K562 (cell line): ENCODE data around the gene ZNF213. TPM values are rescaled to one million over a fixed set of nuclear protein-coding genes. Genes with fewer than 3 reads are reported as not detected.

Experiments
- ASH1L ChIP-seq: fragments of 450-650 bp; IDR thresholded peaks from 2 replicates; pipeline ENCODE4 v1.6.1; 2018; ENCODE audit warnings: borderline replicate concordance, mild to moderate bottlenecking, low read depth; ENCODE audit not compliant: partially characterized antibody
- BHLHE40 ChIP-seq: IDR thresholded peaks from 2 replicates; pipeline ENCODE4 v1.6.1; 2011; ENCODE audit warnings: low read length, improper control_type of control experiment
- COPS2 ChIP-seq: fragments of 450-650 bp; conservative IDR thresholded peaks from 2 replicates; pipeline ENCODE4 v1.6.1; 2016; ENCODE audit warnings: mild to moderate bottlenecking, moderate library complexity
- CSDE1 ChIP-seq, 2 experiments: fragments of 450-650 bp; IDR thresholded peaks; 2 replicates each; pipeline ENCODE4 v1.6.1; 2016; ENCODE audit warnings: mild to moderate bottlenecking in 1 of 2
- ELF2 ChIP-seq: fragments of 250-450 bp; sonication (Bioruptor Pico); IDR thresholded peaks from 2 replicates; pipeline ENCODE4 v1.5.0; 2021; ENCODE audit warnings: mild to moderate bottlenecking
- ESRRA ChIP-seq: fragments of 450-650 bp; IDR thresholded peaks from 2 replicates; pipeline ENCODE4 v1.6.1; 2014; ENCODE audit warnings: low read depth, mild to moderate bottlenecking, moderate library complexity, borderline replicate concordance
- ETV1 ChIP-seq: fragments of 450-650 bp; conservative IDR thresholded peaks from 2 replicates; pipeline ENCODE4 v1.6.1; 2016; ENCODE audit warnings: missing genetic modification characterization, control low read depth, low read depth, missing compliant biosample characterization
- HIVEP1 ChIP-seq: fragments of 250-450 bp; sonication (Bioruptor Pico); IDR thresholded peaks from 2 replicates; pipeline ENCODE4 v1.4.0; 2020; ENCODE audit warnings: mild to moderate bottlenecking
- HLTF ChIP-seq: fragments of 450-650 bp; IDR thresholded peaks from 2 replicates; pipeline ENCODE4 v1.6.1; 2016
- HNRNPL ChIP-seq: fragments of 200-400 bp; formaldehyde crosslinking; IDR thresholded peaks from 2 replicates; pipeline ENCODE4 v1.6.1; 2017; ENCODE audit warnings: low read depth, mild to moderate bottlenecking, low read length
- KAT7 ChIP-seq: sonication (generic); formaldehyde crosslinking; IDR thresholded peaks from 2 replicates; pipeline ENCODE4 v1.8.0; 2022; ENCODE audit warnings: missing genetic modification reagents, mild to moderate bottlenecking, borderline replicate concordance
- KAT8 ChIP-seq: fragments of 450-650 bp; IDR thresholded peaks from 2 replicates; pipeline ENCODE4 v1.6.1; 2016; ENCODE audit warnings: low read depth, mild to moderate bottlenecking
- KDM2B ChIP-seq: fragments of 250-450 bp; sonication (Bioruptor Pico); IDR thresholded peaks from 2 replicates; pipeline ENCODE4 v1.8.0; 2021; ENCODE audit warnings: mild to moderate bottlenecking, moderate library complexity
- SIN3B ChIP-seq: fragments of 450-650 bp; IDR thresholded peaks from 2 replicates; pipeline ENCODE4 v1.6.1; 2017; ENCODE audit warnings: low read depth, mild to moderate bottlenecking, moderate library complexity
- ZC3H8 ChIP-seq: fragments of 450-650 bp; IDR thresholded peaks from 2 replicates; pipeline ENCODE4 v1.6.1; 2017
- ZNF239 ChIP-seq: fragments of 250-450 bp; sonication (Bioruptor Pico); IDR thresholded peaks from 2 replicates; pipeline ENCODE4 v1.4.0; 2020; ENCODE audit warnings: mild to moderate bottlenecking
- ZNF830 ChIP-seq: fragments of 250-450 bp; sonication (Bioruptor Pico); IDR thresholded peaks from 2 replicates; pipeline ENCODE4 v1.5.0; 2021; ENCODE audit warnings: mild to moderate bottlenecking
- polyA plus RNA-seq, 8 experiments: library from polyadenylated mRNA; depleted of rRNA in 4 of 8; stranded (reverse) in 5 of 8; unstranded in 3 of 8; fragments of >200 nt; fragmentation: Nextera tagmentation in 2 of 8; fragmentation: Illumina TruSeq in 1 of 8; extraction: Ambion mirVana in 2 of 8; extraction: Trizol in 1 of 8; gene quantifications; 2 replicates each; pipeline versions ENCODE4 v1.2.1 to v1.2.3, GENCODE V29; 2011 to 2014; ENCODE audit warnings: inconsistent platforms in 1 of 8, missing spikeins in 1 of 8
- total RNA-seq, 7 experiments: library from RNA; depleted of rRNA in 6 of 7; stranded (reverse); fragments of >200 nt in 6 of 7; fragmentation: Illumina TruSeq in 2 of 7; extraction: Trizol in 2 of 7; gene quantifications; 2 replicates each; pipeline versions ENCODE4 v1.2.1 to v1.2.3, GENCODE V29; 2011 to 2021; ENCODE audit warnings: low replicate concordance in 1 of 7
- TF ChIP-seq, protein P1 (sequence below): sonication (generic); formaldehyde crosslinking; IDR thresholded peaks from 2 replicates; pipeline ENCODE4 v1.8.1; 2023; ENCODE audit warnings: mild to moderate bottlenecking, missing genetic modification reagents
- TF ChIP-seq, protein P2 (sequence below): fragments of 450-650 bp; formaldehyde crosslinking; IDR thresholded peaks from 2 replicates; pipeline ENCODE4 v1.4.0; 2020; ENCODE audit warnings: mild to moderate bottlenecking
- TF ChIP-seq, protein P3 (sequence below): fragments of 450-650 bp; IDR thresholded peaks from 2 replicates; pipeline ENCODE4 v1.6.1; 2017; ENCODE audit warnings: antibody characterized with exemption
- TF ChIP-seq, protein P4 (sequence below): sonication (generic); formaldehyde crosslinking; IDR thresholded peaks from 2 replicates; pipeline ENCODE4 v1.8.0; 2022; ENCODE audit warnings: missing genetic modification reagents, mild to moderate bottlenecking, moderate library complexity, borderline replicate concordance

The ZNF213 gene
- total and polyA plus RNA-seq, 9 of the 15 experiments (the other 6 are each of a cell fraction or from before 2014, with no cell fraction given): 0.49 to 10.0 (median 1.8) TPM

DNA sequence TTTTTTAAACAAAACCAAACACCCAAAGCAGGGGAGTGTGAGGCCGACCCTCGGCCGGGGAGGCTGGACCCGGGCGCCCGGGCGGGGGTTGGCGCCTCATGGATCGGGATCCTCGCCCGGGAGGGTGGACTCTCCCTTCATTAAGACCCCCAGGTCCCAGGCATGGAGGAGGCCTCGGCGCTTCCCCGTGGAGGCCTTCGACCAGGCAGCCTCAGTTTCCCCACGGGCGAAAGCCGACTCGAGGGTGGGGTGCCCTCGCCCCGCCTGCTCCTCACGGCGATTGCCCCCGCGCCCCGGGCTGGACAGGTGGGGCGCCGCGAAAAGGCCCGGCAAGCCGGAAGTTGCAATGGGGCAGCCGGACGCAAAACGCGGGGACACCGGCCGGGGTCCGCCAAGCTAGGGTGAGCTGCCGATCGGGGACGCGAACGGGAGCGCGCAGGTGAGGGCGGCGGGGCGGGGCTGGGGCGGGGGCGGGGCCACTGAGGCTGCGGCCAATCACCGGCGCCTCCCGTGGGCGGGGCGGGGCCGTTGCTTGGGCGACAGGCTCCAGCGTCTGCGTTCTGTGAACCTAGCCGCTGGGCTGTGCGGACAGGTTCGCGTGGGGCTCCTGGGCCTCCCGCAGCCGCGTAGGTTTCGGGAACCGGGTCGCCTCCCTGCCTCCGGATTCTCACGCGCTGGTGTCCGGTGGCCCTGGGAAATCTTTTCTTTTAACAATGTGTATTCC, 28.5 kb upstream of the ZNF213 start (continued):
- TF ChIP-seq ZC3H8 (no peak), BHLHE40 (peak; percentile 20; the same call in 1 of the 2 replicates), KAT7 (CRISPR knock-in tag) (peak; percentile 56; the same call in 1 of the 2 replicates), HIVEP1 (CRISPR knock-in tag) (peak; percentile 76; the same call in 1 of the 2 replicates), ELF2 (CRISPR knock-in tag) (no peak), ZNF239 (CRISPR knock-in tag) (peak; percentile 24; the same call in 1 of the 2 replicates), CSDE1 (IDR thresholded peaks at IDR 0.05) (peak in 1 of 2 experiments; percentile 37; a peak in 1 of 4 replicates), ZNF830 (CRISPR knock-in tag) (no peak), HLTF (0 out of 2 replicates have a peak, but pooled peaks have one; percentile 36), SIN3B (peak; percentile 50; the same call in 1 of the 2 replicates), ETV1 (peak; percentile 62; the same call in 1 of the 2 replicates), KDM2B (CRISPR knock-in tag) (peak; percentile 54; the same call in 1 of the 2 replicates), ESRRA (peak; percentile 41; the same call in 1 of the 2 replicates), HNRNPL (peak; percentile 76; the same call in 1 of the 2 replicates), KAT8 (no peak), COPS2 (no peak), ASH1L (no peak)
- TF ChIP-seq, protein P1, sequence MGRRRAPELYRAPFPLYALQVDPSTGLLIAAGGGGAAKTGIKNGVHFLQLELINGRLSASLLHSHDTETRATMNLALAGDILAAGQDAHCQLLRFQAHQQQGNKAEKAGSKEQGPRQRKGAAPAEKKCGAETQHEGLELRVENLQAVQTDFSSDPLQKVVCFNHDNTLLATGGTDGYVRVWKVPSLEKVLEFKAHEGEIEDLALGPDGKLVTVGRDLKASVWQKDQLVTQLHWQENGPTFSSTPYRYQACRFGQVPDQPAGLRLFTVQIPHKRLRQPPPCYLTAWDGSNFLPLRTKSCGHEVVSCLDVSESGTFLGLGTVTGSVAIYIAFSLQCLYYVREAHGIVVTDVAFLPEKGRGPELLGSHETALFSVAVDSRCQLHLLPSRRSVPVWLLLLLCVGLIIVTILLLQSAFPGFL (CRISPR knock-in tag): 0 out of 2 replicates have a peak, but pooled peaks have one; percentile 14
- TF ChIP-seq, protein P2, sequence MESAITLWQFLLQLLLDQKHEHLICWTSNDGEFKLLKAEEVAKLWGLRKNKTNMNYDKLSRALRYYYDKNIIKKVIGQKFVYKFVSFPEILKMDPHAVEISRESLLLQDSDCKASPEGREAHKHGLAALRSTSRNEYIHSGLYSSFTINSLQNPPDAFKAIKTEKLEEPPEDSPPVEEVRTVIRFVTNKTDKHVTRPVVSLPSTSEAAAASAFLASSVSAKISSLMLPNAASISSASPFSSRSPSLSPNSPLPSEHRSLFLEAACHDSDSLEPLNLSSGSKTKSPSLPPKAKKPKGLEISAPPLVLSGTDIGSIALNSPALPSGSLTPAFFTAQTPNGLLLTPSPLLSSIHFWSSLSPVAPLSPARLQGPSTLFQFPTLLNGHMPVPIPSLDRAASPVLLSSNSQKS (CRISPR knock-in tag): no peak
- TF ChIP-seq, protein P3, sequence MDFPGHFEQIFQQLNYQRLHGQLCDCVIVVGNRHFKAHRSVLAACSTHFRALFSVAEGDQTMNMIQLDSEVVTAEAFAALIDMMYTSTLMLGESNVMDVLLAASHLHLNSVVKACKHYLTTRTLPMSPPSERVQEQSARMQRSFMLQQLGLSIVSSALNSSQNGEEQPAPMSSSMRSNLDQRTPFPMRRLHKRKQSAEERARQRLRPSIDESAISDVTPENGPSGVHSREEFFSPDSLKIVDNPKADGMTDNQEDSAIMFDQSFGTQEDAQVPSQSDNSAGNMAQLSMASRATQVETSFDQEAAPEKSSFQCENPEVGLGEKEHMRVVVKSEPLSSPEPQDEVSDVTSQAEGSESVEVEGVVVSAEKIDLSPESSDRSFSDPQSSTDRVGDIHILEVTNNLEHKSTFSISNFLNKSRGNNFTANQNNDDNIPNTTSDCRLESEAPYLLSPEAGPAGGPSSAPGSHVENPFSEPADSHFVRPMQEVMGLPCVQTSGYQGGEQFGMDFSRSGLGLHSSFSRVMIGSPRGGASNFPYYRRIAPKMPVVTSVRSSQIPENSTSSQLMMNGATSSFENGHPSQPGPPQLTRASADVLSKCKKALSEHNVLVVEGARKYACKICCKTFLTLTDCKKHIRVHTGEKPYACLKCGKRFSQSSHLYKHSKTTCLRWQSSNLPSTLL: no peak
- TF ChIP-seq, protein P4, sequence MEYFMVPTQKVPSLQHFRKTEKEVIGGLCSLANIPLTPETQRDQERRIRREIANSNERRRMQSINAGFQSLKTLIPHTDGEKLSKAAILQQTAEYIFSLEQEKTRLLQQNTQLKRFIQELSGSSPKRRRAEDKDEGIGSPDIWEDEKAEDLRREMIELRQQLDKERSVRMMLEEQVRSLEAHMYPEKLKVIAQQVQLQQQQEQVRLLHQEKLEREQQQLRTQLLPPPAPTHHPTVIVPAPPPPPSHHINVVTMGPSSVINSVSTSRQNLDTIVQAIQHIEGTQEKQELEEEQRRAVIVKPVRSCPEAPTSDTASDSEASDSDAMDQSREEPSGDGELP (CRISPR knock-in tag): peak; percentile 90
